Measurements from ENCODE around the gene SLC35F6. TPM values are rescaled to one million over a fixed set of nuclear protein-coding genes. Genes with fewer than 3 reads are reported as not detected.
A peak's percentile ranks its signal among the peaks of the same experiment; 100 is the strongest.

The SLC35F6 gene
- total RNA-seq, 4 donors from 2014 or later = 76.3 to 114 (median 86.2) TPM

DNA sequence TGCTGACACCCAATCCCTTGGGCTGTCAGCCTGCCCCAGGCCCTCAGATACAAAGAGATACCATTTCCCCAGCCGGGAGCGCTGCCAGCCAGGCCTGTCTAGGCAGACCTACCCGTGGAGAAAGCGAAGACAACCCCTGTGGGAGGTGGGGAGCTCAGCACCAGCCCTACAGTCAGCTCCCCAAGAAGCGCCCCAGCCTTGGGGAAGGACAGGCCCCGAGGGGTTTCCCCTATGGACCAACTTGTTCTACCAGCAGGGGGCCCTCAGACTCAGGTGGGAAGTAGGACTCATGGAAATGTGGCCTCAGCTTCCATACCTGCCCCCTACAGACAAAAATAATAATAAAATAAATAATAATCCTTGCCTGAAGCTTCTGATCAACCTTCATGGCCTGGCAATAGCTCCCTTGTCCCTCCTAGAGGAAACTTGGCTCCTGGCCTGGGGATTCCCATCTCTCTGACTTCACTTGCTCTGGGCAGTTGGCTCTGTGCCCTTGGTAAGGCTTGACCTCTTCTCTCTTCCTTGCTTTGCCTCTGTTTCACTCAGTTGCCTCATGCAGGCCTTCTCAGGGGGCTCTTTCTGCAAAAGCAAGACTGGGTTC is 7.0 kb downstream of the SLC35F6 start:
- H3K27me3 ChIP-seq = no peaks in the 10 kb centered on the region
- H3K36me3 ChIP-seq = peaks cover 22% of the 10 kb centered on the region
- peak overlapping the region; percentile 88 for H3K27ac ChIP-seq
- no peak overlapping the region for H3K4me3 ChIP-seq
- no peaks in the 10 kb centered on the region for H3K9me3 ChIP-seq
- DNase-seq (ENCODE audit: low spot score in 2 of 2) = peak; percentile 89 to 91
- peaks cover 96% of the 10 kb centered on the region for H3K4me1 ChIP-seq
- 58% methylated on average over 2 of the region's 6 CpGs for WGBS
- TF ChIP-seq, protein P1, sequence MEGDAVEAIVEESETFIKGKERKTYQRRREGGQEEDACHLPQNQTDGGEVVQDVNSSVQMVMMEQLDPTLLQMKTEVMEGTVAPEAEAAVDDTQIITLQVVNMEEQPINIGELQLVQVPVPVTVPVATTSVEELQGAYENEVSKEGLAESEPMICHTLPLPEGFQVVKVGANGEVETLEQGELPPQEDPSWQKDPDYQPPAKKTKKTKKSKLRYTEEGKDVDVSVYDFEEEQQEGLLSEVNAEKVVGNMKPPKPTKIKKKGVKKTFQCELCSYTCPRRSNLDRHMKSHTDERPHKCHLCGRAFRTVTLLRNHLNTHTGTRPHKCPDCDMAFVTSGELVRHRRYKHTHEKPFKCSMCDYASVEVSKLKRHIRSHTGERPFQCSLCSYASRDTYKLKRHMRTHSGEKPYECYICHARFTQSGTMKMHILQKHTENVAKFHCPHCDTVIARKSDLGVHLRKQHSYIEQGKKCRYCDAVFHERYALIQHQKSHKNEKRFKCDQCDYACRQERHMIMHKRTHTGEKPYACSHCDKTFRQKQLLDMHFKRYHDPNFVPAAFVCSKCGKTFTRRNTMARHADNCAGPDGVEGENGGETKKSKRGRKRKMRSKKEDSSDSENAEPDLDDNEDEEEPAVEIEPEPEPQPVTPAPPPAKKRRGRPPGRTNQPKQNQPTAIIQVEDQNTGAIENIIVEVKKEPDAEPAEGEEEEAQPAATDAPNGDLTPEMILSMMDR (IDR thresholded peaks at IDR 0.05) = peak in 1 of 2 donors; percentile 8
- TF ChIP-seq POLR2A (IDR thresholded peaks at IDR 0.05) = no peak

DNA sequence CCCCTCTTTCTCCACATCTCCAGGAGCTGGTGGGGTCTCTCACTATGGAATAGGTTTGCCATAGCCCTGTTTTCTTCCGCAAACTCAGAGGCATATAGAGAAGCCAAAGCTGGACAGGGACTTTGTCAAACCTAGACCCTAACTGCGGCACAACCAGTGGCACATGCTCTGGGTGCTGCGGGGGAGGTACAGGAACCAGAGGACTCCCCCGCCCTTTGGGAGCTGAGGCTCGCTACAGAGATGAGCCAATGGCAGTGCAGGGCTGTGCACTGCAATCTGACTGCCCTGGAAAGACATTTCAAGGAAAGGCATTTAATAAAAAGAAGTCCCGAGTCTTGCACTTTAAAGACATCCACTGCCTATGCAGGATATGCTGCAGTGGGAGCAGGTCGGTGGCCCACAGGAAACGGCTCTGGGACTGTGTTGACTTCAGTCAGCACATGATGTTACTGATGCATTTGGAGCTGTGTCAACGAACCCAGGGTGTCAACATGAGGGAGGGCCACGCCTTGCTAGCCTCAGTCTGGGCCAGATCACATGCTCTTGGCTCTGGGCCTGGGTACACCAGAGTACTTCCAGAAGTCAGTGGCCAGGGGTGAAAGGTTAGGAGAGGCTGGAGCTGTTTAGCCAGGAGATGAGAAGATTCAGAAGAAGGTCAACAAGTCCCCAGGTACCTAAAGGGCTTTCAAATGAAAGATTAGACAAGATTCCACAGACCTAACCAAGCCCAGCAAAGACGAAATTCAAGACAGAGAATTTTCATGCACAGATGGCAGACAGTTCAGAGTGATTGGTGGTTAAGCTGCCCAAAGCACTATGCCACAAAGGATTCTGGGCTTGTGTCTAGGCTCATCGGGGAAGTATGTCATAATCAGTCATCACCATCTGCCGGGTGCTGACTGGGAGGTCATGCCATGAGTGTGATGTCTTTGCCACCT is 8.2 kb downstream of the SLC35F6 start:
- TF ChIP-seq POLR2A (IDR thresholded peaks at IDR 0.05) (peak in 1 of 2 donors; percentile 43), EP300 (IDR thresholded peaks at IDR 0.05) (no peak), POLR2AphosphoS5 (IDR thresholded peaks at IDR 0.05) (peak; percentile 48 to 90 (median 78))
- TF ChIP-seq, protein P1 (IDR thresholded peaks at IDR 0.05) = no peak
- Histone ChIP-seq H3K27me3 (no peaks in the 10 kb centered on the region), H3K9me3 (no peaks in the 10 kb centered on the region), H3K27ac (peak overlapping the region; percentile 88), H3K4me1 (peaks cover 84% of the 10 kb centered on the region), H3K4me3 (no peak overlapping the region), H3K36me3 (peaks cover 34% of the 10 kb centered on the region)
- DNase-seq (ENCODE audit: low spot score in 2 of 2) = peak; percentile 97 to 98
- 10% methylated on average over 12 of the region's 13 CpGs for WGBS

DNA sequence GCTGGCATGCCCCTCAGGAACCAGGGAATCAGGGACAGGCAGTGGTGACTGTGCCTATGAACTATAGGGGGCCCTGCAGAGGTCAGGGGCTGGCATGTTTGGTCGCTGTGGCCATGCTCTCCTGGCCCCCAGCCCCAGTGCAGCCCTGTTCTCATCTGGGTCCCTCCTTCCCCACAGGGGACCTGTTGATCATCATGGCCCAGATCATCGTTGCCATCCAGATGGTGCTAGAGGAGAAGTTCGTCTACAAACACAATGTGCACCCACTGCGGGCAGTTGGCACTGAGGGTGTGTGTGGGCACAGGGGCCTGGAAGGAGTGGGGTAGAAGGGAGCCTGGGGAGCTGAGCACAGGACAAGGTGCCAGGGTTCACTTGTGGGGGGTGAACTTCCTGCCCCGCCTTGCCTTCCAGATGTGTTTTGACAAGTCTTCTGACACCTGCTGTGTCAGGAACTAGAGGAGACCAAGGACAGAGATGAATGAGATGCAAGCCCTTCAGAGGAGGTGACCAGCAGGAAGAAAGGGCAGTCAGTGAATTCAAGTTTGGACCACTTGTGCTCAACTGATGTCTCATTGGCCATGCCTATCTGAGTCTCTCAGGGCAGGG is 12.2 kb downstream of the SLC35F6 start:
- no peak for DNase-seq (ENCODE audit: low spot score in 2 of 2)
- no peaks in the 10 kb centered on the region for H3K9me3 ChIP-seq
- H3K4me3 ChIP-seq = no peak overlapping the region
- H3K36me3 ChIP-seq = peaks cover 73% of the 10 kb centered on the region
- WGBS = 60% methylated on average over 2 of the region's 5 CpGs
- H3K4me1 ChIP-seq = peaks cover 59% of the 10 kb centered on the region
- no peak overlapping the region for H3K27ac ChIP-seq
- H3K27me3 ChIP-seq = no peaks in the 10 kb centered on the region
- TF ChIP-seq, protein P1 (IDR thresholded peaks at IDR 0.05) = no peak
- TF ChIP-seq EP300 (IDR thresholded peaks at IDR 0.05) (no peak), POLR2A (IDR thresholded peaks at IDR 0.05) (no peak)

DNA sequence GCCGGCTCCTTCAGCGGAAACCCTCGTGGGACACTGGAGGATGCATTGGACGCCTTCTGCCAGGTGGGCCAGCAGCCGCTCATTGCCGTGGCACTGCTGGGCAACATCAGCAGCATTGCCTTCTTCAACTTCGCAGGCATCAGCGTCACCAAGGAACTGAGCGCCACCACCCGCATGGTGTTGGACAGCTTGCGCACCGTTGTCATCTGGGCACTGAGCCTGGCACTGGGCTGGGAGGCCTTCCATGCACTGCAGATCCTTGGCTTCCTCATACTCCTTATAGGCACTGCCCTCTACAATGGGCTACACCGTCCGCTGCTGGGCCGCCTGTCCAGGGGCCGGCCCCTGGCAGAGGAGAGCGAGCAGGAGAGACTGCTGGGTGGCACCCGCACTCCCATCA is 14.0 kb downstream of the SLC35F6 start:
- peaks cover 76% of the 10 kb centered on the region for H3K36me3 ChIP-seq
- 96% methylated on average over 13 of the region's 18 CpGs for WGBS
- no peak overlapping the region for H3K4me3 ChIP-seq
- no peaks in the 10 kb centered on the region for H3K9me3 ChIP-seq
- peak overlapping the region; percentile 36 for H3K27ac ChIP-seq
- DNase-seq (ENCODE audit: low spot score in 2 of 2) = no peak
- TF ChIP-seq, protein P1 (IDR thresholded peaks at IDR 0.05) = no peak
- TF ChIP-seq EP300 (IDR thresholded peaks at IDR 0.05) (no peak), POLR2AphosphoS5 (IDR thresholded peaks at IDR 0.05) (no peak), POLR2A (IDR thresholded peaks at IDR 0.05) (no peak)
- H3K4me1 ChIP-seq = peaks cover 44% of the 10 kb centered on the region
- H3K27me3 ChIP-seq = no peaks in the 10 kb centered on the region

DNA sequence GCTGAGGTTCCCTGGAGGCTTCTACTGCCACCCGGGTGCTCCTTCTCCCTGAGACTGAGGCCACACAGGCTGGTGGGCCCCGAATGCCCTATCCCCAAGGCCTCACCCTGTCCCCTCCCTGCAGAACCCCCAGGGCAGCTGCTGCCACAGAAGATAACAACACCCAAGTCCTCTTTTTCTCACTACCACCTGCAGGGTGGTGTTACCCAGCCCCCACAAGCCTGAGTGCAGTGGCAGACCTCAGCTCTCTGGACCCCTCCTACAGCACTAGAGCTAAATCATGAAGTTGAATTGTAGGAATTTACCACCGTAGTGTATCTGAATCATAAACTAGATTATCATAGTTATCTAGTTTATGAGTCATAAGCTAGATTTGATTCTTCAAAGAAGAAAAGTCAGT is 14.4 kb downstream of the SLC35F6 start:
- Histone ChIP-seq H3K36me3 (peaks cover 76% of the 10 kb centered on the region), H3K9me3 (no peaks in the 10 kb centered on the region), H3K4me3 (no peak overlapping the region), H3K27ac (peak overlapping the region; percentile 36), H3K4me1 (peaks cover 43% of the 10 kb centered on the region), H3K27me3 (no peaks in the 10 kb centered on the region)
- 62% methylated on average over 2 of the region's 3 CpGs for WGBS
- TF ChIP-seq POLR2A (IDR thresholded peaks at IDR 0.05) (no peak), EP300 (IDR thresholded peaks at IDR 0.05) (no peak), POLR2AphosphoS5 (IDR thresholded peaks at IDR 0.05) (no peak)
- TF ChIP-seq, protein P1 (IDR thresholded peaks at IDR 0.05) = no peak
- no peak for DNase-seq (ENCODE audit: low spot score in 2 of 2)

Data from suprapubic skin (tissue), 4 donors.